Fibroblast of mammary gland (primary cell): ENCODE measurements around the gene KAT7.
"Not testable (repeated sequence)": the region's sequence is repeated elsewhere in the genome, so short reads cannot be mapped to it uniquely, and the experiment has no call there.

Experiments used
- DNase-seq: peaks from one replicate; pipeline ENCODE4 v3.0.0-alpha.2; 2010; ENCODE audit warnings: low read depth
- H3K4me3 ChIP-seq: 2 replicates; pipeline ENCODE4 v1.5.1; 2011; ENCODE audit warnings: low read depth, mild to moderate bottlenecking, low read length, moderate library complexity; ENCODE audit not compliant: control insufficient read depth
- TF ChIP-seq, protein P1 (sequence below): conservative IDR thresholded peaks from 2 replicates; pipeline ENCODE4 v1.5.1; 2011; ENCODE audit warnings: low read depth, low read length, inconsistent platforms; ENCODE audit not compliant: control insufficient read depth, insufficient read depth

The KAT7 gene

DNA sequence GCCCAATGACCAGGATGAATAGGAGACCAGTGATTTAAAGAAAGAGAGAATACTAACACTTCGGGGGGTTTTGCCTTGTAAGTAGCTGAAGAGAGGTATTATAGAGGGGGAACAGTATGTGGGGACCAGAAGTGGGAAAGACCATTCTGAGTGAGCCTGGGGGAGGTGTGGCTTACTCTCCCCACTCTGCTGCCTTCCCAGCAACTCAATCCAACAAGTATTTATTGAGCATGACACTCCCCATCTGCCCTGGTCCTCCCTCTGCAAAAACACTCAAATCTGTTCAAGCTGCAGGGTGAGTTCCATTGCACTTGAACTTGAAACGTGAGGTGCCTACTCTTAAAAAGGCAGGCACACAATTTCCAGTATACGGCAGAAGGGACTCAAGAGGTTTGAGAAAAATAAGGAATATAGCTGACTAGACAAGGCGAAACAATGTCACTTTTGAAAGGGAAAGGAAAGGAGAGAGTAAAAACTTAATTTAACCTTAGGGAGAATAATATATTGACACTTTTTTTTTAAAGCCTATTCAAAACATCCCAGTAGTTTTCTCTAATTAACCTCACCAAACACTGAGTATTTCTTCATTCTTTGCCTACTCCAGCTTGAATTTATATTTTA is 32.7 kb upstream of the KAT7 start:
- H3K4me3 ChIP-seq: no peak overlapping the region
- TF ChIP-seq, protein P1, sequence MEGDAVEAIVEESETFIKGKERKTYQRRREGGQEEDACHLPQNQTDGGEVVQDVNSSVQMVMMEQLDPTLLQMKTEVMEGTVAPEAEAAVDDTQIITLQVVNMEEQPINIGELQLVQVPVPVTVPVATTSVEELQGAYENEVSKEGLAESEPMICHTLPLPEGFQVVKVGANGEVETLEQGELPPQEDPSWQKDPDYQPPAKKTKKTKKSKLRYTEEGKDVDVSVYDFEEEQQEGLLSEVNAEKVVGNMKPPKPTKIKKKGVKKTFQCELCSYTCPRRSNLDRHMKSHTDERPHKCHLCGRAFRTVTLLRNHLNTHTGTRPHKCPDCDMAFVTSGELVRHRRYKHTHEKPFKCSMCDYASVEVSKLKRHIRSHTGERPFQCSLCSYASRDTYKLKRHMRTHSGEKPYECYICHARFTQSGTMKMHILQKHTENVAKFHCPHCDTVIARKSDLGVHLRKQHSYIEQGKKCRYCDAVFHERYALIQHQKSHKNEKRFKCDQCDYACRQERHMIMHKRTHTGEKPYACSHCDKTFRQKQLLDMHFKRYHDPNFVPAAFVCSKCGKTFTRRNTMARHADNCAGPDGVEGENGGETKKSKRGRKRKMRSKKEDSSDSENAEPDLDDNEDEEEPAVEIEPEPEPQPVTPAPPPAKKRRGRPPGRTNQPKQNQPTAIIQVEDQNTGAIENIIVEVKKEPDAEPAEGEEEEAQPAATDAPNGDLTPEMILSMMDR: no peak
- no peak for DNase-seq

DNA sequence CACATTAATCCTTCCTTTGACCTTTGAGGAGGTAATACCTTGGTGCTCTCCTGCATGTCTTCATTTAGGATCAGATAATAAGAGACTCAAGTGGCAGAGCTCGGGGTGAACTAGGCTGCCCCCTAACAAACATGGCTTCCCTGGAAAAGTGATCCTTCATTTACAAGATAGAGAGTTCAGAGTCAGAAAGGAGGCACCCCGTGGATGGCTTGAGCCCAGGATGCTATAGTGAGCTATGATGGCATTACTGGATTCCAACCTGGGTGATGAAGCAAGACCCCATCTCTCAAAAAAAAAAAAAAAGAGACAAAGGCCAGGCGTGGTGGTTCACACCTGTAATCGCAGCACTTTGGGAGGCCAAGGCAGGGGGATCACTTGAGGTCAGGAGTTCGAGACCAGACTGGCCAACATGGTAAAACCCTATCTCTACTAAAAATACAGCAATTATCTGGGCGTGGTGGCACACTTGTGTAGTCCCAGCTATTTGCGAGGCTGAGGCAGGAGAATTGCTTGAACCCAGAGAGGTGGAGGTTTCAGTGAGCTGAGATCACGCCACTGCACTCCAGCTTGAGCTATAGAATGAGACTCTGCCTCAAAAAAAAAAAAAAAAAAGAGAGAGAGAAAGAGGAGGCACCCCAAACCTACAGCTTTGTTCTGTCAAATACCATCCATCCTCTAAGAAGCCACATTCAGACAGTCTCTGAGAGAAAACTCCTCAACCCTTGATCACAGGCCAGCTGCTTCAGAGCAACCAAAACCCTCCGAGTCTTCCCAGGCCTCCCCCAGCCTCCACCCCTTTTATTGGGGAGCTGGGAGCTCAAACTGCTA is 31.9 kb upstream of the KAT7 start:
- no peak overlapping the region for H3K4me3 ChIP-seq
- DNase-seq: no peak

DNA sequence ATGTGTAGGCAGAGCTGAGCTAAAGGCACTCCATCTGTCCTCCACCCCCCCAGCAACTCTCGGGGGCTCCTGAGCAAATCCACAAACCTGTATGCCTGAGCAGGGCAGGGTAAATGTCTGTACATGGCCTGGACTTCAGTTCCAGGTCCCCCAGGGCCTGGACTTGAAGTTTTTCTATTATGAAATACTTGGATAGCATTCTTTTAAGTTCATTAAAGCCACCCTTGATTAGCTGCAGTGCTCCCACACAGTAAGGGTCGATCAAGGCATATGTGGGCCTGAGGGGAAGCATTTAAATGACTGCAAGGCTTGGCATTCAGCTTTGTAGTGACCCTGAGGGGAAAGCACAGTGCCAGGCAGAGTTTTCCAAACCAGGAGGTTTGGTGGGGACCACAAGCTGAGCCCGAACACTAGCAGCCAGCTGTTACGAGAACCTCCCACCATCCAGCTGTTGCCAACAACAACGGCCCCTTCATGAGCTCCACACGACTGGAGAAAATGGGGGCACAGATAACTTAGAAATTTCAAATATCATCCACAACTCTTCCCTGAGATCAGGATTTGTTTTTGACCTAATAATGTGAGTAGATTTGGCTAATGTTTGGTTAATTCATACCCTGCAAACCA is 31.2 kb upstream of the KAT7 start:
- no peak overlapping the region for H3K4me3 ChIP-seq
- DNase-seq: no peak
- TF ChIP-seq, protein P1: no peak

More for the DNA sequence above, 31.9 kb upstream of the KAT7 start:
- TF ChIP-seq, protein P1: no peak

DNA sequence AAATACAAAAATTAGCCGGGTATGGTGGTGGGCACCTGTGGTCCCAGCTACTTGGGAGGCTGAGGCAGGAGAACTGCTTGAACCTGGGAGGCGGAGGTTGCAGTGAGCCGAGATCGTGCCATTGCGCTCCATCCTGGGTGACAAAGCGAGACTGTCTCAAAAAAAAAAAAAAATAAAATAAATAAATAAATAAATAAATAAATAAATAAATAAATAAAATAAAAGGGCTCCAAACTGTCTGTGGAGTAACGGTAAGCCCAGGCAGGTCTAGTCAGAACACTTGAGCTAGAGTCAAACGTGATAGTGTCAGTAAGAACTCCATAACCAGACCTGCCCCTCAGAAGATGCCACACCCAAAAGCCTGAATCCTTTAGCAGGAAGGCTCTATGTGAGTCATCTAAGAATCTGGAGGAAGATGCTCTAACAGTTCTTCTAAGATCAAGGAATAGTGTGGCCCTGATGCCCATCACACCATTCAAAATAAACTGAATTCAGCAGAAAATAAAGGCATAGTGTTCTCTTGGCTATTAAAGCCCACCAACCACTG is 29.9 kb upstream of the KAT7 start:
- not testable (repeated sequence) for DNase-seq, H3K4me3 ChIP-seq

DNA sequence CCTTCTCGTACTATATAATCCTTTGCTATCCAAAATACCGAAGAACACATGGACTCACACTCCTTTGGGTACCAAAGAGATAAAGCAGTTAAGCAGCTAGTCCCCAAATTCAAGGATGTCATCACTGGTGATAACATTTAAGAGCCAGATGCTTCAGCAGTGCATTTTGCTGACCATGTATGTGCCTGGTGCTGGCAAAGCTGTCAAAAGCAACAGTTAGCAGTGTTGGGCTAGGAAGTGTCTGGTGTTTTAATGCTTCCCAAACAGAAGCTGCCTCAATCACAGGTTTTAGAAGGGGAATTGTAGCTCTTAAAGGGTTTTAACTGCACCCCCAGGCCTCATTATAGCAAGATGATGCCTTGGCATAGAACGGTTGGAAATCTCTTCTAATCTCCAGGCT is 29.3 kb upstream of the KAT7 start:
- DNase-seq: no peak
- TF ChIP-seq, protein P1: no peak
- H3K4me3 ChIP-seq: no peak overlapping the region

DNA sequence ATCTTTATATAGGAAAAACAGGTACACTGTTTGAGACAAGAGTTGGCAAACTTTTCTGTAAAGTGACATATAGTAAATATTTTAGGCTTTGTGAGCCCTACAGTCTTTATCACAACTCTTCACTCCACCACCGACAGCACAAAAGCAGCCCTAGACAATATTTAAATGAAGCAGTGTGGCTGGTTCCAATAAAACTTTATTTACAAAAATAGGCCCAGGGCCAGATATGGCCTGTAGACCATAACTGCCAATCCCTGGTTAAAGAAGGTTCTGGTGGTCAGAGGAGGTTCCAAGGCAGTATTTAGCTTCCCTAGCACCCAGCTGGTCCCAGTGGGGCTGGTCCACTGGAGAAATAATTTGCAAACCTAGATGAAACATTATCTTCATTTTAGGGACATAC is 28.2 kb upstream of the KAT7 start:
- no peak overlapping the region for H3K4me3 ChIP-seq
- DNase-seq: no peak
- TF ChIP-seq, protein P1: no peak
